Muscle of leg (tissue), 11 donors: ENCODE results near the gene FAM53A. TPM values are rescaled to one million over a fixed set of nuclear protein-coding genes. Genes with fewer than 3 reads are reported as not detected.
"Not testable (repeated sequence)": the region's sequence is repeated elsewhere in the genome, so short reads cannot be mapped to it uniquely, and the experiment has no call there.

Experiments used
- DNase-seq: peaks from one replicate; pipeline ENCODE4 v3.0.0; 2013
- H3K27ac ChIP-seq: one replicate; pipeline ENCODE4 v1.5.1; 2013; ENCODE audit warnings: mild to moderate bottlenecking, low read length, control low read depth
- H3K27me3 ChIP-seq: one replicate; pipeline ENCODE4 v1.6.1; 2013; ENCODE audit warnings: low read length; ENCODE audit not compliant: control insufficient read depth, insufficient read depth
- H3K36me3 ChIP-seq: one replicate; pipeline ENCODE4 v1.6.1; 2013; ENCODE audit warnings: low read length; ENCODE audit not compliant: control insufficient read depth, insufficient read depth
- H3K4me1 ChIP-seq: one replicate; pipeline ENCODE4 v1.6.1; 2013; ENCODE audit warnings: low read length; ENCODE audit not compliant: control insufficient read depth, insufficient read depth
- H3K4me3 ChIP-seq: one replicate; pipeline ENCODE4 v1.5.1; 2013; ENCODE audit warnings: low read length, control low read depth
- H3K9me3 ChIP-seq: replicated peaks from 2 replicates; pipeline ENCODE4 v1.6.1; 2013; ENCODE audit warnings: low read depth, low read length; ENCODE audit not compliant: control insufficient read depth
- WGBS: methylation state at CpG from one replicate; pipeline ENCODE4 v1.1.5; 2013; ENCODE audit warnings: missing lambda C conversion rate; ENCODE audit not compliant: insufficient coverage; 5-methylcytosine and 5-hydroxymethylcytosine counted together
- polyA plus RNA-seq, 8 donors: library from polyadenylated mRNA; unstranded; fragments of 120-200 nt; gene quantifications; one replicate each; pipeline versions ENCODE4 v1.2.1 to v1.2.3, GENCODE V29; 2013; ENCODE audit warnings: inconsistent platforms in 1 of 8, low replicate concordance in 1 of 8; ENCODE audit not compliant: insufficient read length in 8 of 8, insufficient read depth in 1 of 8
- total RNA-seq: library from RNA; stranded (reverse); fragments of 120-200 nt; gene quantifications from one replicate; pipeline ENCODE4 v1.2.4, GENCODE V29; 2013

FAM53A gene
- total and polyA plus RNA-seq, 9 donors, result 1.2 to 2.4 (median 1.5) TPM

GRCh38 chr4:1640716-1641503 lies 43.2 kb downstream of the FAM53A start:
- DNase-seq, H3K9me3 ChIP-seq, H3K4me3 ChIP-seq, H3K27me3 ChIP-seq, H3K27ac ChIP-seq, H3K36me3 ChIP-seq: not testable (repeated sequence)
- WGBS, result 89% methylated on average over 22 of the region's 35 CpGs
- H3K4me1 ChIP-seq, result peaks cover 20% of the 10 kb centered on the region

GRCh38 chr4:1640190-1640589 lies 43.9 kb downstream of the FAM53A start:
- 52% methylated on average over 15 of the region's 16 CpGs for WGBS
- no peak overlapping the region for H3K4me3 ChIP-seq
- H3K27ac ChIP-seq, result no peak overlapping the region
- no peaks in the 10 kb centered on the region for H3K27me3 ChIP-seq
- no peaks in the 10 kb centered on the region for H3K9me3 ChIP-seq
- H3K36me3 ChIP-seq, result no peaks in the 10 kb centered on the region
- peak; percentile 67 for DNase-seq
- peaks cover 13% of the 10 kb centered on the region for H3K4me1 ChIP-seq

GRCh38 chr4:1639299-1639868 lies 44.7 kb downstream of the FAM53A start:
- no peak overlapping the region for H3K4me3 ChIP-seq
- H3K9me3 ChIP-seq, result no peaks in the 10 kb centered on the region
- H3K27ac ChIP-seq, result no peak overlapping the region
- WGBS, result 61% methylated on average over 6 of the region's 11 CpGs
- no peaks in the 10 kb centered on the region for H3K27me3 ChIP-seq
- peaks cover 5% of the 10 kb centered on the region for H3K4me1 ChIP-seq
- H3K36me3 ChIP-seq, result no peaks in the 10 kb centered on the region
- no peak for DNase-seq

- Histone ChIP-seq H3K4me1 (peaks cover under 1% of the 10 kb centered on the region), H3K27me3 (peaks cover under 1% of the 10 kb centered on the region), H3K4me3 (no peak overlapping the region), H3K9me3 (no peaks in the 10 kb centered on the region), H3K27ac (no peak overlapping the region), H3K36me3 (no peaks in the 10 kb centered on the region)
- 84% methylated on average over 11 of the region's 11 CpGs for WGBS
- DNase-seq, result no peak
These were observed 45.2 kb downstream of the FAM53A start for GRCh38 chr4:1638873-1639272.

DNA sequence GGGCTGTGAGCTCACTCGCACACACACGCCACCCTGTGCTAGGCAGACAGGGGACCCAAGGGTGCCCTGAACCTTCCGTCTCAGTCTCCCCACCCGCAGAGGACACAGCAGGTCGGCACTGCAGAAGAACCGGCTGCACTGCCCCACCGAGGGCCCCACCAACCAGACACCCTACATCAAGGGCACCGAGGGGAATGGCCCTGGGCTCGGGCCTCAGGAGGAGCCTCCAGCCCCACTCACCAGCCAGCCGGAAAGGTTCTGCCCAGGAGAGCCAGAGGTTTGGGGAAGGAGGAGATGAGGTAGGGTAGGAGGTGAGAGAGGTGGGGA lies 45.9 kb downstream of the FAM53A start:
- DNase-seq, result no peak
- Histone ChIP-seq H3K27ac (no peak overlapping the region), H3K4me3 (no peak overlapping the region), H3K27me3 (peaks cover 2% of the 10 kb centered on the region), H3K9me3 (no peaks in the 10 kb centered on the region), H3K4me1 (no peaks in the 10 kb centered on the region), H3K36me3 (no peaks in the 10 kb centered on the region)
- WGBS, result 83% methylated on average over 7 of the region's 10 CpGs

DNA sequence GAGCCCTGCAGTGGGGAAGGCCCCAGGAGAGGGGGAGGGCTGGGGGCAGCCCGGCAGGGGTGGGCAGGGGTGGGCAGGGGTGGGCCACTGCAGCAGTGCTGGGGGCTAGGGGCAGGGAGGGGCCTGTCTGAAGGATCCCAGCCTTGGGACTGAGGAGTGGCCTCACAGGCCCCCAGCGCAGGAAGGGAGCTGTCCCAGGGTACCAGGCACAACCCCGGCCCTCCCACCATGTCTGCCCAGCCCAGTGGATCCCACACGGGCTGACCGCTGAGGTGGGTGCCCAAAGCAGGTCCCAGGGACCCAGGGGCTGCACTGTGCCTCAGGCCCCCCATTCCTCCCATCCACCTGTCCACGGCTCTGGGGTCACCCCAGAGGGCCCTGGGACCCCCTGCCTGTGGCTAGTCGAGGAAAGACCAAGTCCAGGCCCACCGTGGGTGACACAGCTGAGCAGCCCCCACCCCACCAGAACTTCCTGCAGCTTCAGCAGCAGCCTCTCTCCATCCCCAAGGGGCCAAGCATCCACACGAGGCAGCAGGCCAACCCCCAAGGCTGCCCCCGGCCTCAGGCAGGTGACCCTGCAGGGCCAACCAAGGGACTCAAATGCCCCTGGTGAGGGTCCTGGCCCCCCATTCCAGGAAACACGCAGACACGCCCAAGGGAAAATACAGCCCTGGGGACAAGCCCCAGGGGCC lies 46.4 kb downstream of the FAM53A start:
- DNase-seq, result no peak
- no peak overlapping the region for H3K27ac ChIP-seq
- WGBS, result 72% methylated on average over 11 of the region's 12 CpGs
- H3K4me3 ChIP-seq, result no peak overlapping the region
- H3K36me3 ChIP-seq, result no peaks in the 10 kb centered on the region
- no peaks in the 10 kb centered on the region for H3K9me3 ChIP-seq
- H3K27me3 ChIP-seq, result peaks cover 2% of the 10 kb centered on the region
- no peaks in the 10 kb centered on the region for H3K4me1 ChIP-seq

DNA sequence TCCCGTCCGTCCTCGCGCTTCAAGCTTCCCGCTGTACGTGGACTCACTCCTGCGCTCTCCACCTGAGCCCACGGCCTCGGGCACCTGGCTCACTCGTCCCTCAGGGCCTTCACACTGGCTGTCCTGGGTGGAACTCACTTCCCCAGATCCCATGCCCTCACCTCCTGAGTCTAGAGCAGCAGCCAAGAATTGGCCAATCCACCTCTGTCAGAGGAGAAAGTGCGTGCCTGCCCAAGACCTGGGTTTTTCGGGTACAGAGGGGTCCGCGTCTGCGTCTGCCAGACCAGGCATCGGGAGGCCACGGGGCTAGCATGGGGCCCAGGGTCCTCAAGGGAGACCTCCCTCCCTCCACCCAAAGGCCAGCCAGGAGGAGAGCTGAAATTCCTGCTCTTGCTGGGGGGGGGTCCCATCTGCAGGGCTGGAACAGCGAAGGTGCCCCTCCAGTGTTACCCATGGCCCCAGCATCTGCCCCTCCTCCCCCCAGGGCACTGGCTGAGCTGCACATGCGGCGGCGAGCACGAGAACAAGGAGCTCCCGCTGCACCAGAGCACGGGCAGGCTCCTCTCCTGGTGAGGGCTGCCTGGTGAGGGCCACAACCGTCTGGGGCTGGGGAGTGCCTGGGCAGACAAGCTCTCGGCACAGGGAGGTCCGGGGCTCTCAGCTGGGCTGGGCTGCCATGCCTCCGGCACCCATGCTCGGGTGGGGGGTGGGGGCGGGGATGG lies 47.5 kb downstream of the FAM53A start:
- Histone ChIP-seq H3K27ac (no peak overlapping the region), H3K4me1 (no peaks in the 10 kb centered on the region), H3K36me3 (no peaks in the 10 kb centered on the region), H3K9me3 (no peaks in the 10 kb centered on the region), H3K27me3 (peaks cover 2% of the 10 kb centered on the region), H3K4me3 (no peak overlapping the region)
- 81% methylated on average over 22 of the region's 30 CpGs for WGBS
- no peak for DNase-seq

GRCh38 chr4:1635464-1635863 lies 48.6 kb downstream of the FAM53A start:
- Histone ChIP-seq H3K36me3 (no peaks in the 10 kb centered on the region), H3K27ac (no peak overlapping the region), H3K27me3 (peaks cover 2% of the 10 kb centered on the region), H3K4me1 (no peaks in the 10 kb centered on the region), H3K4me3 (no peak overlapping the region), H3K9me3 (no peaks in the 10 kb centered on the region)
- 75% methylated on average over 2 of the region's 7 CpGs for WGBS
- no peak for DNase-seq

DNA sequence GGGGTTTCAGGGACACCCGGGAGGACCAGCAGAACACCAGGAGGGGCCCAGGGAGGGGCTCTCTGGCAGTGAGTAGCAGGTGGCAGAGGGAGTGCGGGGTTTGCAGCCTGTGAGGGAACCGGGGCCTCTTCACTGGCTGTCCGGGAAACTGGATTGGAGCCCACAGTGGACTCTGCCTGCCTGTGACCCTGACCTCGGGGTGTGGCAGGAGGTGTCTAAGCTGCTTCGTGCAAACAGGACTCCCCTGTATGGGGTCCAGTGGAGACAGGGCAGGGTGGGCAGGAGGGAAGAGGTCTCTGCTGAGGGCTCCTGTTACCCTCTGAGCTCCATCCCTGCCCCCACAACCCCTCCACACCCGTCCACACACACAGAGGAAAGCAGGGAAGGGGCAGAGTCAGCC lies 50.1 kb downstream of the FAM53A start:
- Histone ChIP-seq H3K27me3 (peaks cover 2% of the 10 kb centered on the region), H3K4me1 (peaks cover 8% of the 10 kb centered on the region), H3K9me3 (no peaks in the 10 kb centered on the region), H3K4me3 (no peak overlapping the region), H3K36me3 (no peaks in the 10 kb centered on the region), H3K27ac (no peak overlapping the region)
- 37% methylated on average over 7 of the region's 7 CpGs for WGBS
- DNase-seq, result no peak
